Measurements from ENCODE around the gene CST8. TPM values are rescaled to one million over a fixed set of nuclear protein-coding genes. Genes with fewer than 3 reads are reported as not detected.

CST8 gene
- total RNA-seq, 1 donor from 2014 or later: not detected

DNA sequence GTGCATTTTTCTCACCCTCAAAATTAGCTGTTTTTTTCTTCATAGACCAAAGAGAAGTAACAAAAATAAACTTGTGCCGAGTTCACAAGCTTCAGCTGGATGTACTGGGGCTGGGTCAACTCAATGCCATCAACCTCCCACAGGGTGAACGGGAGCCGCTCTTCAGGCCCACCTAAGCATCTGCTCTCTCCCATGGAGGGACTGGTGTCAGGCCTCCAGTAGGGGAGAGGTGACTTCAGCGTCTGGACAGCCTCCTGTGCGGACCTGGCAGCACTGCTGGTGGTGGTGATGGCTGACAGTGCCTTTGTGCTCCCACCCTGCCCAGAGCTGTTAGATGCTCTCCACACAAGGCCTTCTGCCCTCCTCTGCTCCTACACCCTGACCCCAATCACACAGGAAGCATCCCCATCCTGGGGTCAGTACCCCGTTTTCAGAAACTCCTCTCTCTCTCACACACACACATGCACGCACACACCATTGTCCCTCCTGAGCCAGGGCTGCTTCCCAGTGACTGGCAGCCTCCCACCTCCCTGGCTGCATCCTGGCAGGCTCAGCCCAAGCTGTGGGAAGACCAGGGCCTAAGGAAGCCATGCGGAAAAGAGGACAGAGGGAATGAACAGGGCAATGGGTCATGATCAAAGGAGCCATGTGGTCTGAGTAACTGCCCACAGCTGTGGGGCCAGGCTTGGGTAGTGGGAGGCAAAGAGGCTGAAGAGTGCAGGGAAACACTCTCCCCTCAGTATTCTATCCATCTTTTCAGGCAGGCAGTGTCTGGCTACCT, 17.7 kb downstream of the CST8 start:
- Mint-ChIP-seq H3K36me3 (no peaks in the 10 kb centered on the region), H3K27me3 (peaks cover 2% of the 10 kb centered on the region), H3K4me1 (ENCODE audit: unreplicated experiment) (peaks cover 18% of the 10 kb centered on the region), H3K4me3 (no peak overlapping the region), H3K9me3 (no peaks in the 10 kb centered on the region), H3K27ac (peak overlapping the region; percentile 30)
- no peak for DNase-seq (ENCODE audit: extremely low spot score, unreplicated experiment)
- TF ChIP-seq, protein P1, sequence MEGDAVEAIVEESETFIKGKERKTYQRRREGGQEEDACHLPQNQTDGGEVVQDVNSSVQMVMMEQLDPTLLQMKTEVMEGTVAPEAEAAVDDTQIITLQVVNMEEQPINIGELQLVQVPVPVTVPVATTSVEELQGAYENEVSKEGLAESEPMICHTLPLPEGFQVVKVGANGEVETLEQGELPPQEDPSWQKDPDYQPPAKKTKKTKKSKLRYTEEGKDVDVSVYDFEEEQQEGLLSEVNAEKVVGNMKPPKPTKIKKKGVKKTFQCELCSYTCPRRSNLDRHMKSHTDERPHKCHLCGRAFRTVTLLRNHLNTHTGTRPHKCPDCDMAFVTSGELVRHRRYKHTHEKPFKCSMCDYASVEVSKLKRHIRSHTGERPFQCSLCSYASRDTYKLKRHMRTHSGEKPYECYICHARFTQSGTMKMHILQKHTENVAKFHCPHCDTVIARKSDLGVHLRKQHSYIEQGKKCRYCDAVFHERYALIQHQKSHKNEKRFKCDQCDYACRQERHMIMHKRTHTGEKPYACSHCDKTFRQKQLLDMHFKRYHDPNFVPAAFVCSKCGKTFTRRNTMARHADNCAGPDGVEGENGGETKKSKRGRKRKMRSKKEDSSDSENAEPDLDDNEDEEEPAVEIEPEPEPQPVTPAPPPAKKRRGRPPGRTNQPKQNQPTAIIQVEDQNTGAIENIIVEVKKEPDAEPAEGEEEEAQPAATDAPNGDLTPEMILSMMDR (conservative IDR thresholded peaks at IDR 0.05): no peak

DNA sequence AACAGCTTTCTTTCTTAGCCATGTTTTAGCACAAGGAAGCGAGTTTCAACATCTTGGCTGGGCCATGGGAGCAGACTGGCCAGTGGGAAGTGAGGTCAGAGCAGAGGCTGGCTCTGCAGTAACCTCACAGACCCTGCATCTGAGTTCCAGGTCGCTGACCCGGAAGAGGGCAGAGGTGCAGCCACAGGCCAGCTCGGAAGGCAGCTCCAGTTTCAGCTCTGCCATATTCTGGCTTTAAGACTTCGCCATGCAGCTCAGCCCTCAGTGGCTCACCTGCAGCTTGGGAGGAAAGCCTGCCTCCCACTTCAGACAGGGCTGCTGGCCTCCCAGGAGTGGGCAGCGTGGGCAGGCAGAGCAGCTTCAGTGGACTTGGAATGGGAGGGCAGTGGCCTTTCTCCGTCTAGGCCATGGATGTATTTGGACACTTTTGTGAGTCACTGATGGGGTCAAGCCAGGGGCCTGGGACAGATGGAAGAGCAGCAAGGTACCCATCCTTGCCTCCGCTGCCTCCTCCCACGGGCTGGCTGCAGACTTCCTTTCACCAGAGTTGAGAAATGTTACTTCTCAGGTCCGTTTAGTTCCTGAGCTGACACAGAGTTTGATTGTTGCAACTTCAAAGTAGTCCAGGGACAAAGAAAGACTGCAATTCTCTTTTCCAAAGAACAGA, 18.5 kb downstream of the CST8 start:
- TF ChIP-seq, protein P1 (conservative IDR thresholded peaks at IDR 0.05): no peak
- Mint-ChIP-seq H3K4me3 (no peak overlapping the region), H3K4me1 (ENCODE audit: unreplicated experiment) (peaks cover 18% of the 10 kb centered on the region), H3K36me3 (no peaks in the 10 kb centered on the region), H3K27me3 (no peaks in the 10 kb centered on the region), H3K9me3 (no peaks in the 10 kb centered on the region), H3K27ac (peak overlapping the region; percentile 30)
- no peak for DNase-seq (ENCODE audit: extremely low spot score, unreplicated experiment)

DNA sequence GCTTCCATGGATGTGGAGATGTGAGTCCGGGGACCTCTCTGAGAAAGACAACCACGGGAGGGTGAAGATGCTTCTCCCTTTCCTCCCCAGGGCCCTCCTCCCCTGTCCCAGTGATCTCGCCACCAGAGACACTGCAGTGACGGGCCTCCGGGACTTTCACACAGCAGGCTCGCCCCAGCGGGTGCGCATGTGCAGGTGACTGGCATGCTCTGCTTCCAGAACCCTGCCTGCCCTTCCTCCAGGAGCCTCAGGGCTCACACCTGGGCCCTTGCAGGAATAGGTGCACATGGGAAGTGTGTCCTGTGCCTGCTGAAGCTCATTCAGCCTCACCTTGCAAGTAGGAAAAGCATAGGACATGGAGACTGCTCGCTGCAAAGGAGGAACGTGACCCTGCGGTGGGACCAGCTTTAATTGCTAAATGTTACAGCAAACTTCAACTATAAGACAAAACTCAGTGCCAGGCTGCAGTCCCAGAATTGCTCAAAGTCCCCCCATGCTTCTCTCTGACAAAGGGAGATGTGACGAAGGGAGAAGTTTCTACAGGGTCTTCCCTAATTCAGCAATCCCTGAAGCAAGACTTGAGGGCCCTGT, 19.2 kb downstream of the CST8 start:
- DNase-seq (ENCODE audit: extremely low spot score, unreplicated experiment): no peak
- Mint-ChIP-seq H3K4me3 (no peak overlapping the region), H3K4me1 (ENCODE audit: unreplicated experiment) (peaks cover 18% of the 10 kb centered on the region), H3K9me3 (no peaks in the 10 kb centered on the region), H3K36me3 (no peaks in the 10 kb centered on the region), H3K27ac (no peak overlapping the region), H3K27me3 (no peaks in the 10 kb centered on the region)
- TF ChIP-seq, protein P1 (conservative IDR thresholded peaks at IDR 0.05): no peak

DNA sequence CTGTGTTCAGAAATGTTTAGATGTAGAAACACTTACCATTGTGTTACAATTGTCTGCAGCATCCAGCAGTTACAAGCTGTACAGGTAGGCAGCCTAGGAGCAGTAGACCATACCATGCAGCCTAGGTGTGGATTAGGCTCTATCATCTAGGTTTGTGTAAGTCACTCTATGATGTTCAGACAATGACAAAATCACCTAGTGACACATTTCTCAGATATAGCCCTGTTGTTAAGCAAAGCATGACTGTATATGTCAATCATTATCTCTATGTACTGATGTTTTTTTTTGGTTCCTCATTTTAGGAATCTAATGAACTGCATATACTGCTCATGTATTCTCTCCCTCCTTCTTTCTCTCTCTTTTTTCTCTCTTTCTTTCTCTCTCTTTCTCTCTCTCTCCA, 22.2 kb downstream of the CST8 start:
- Mint-ChIP-seq H3K4me3 (no peak overlapping the region), H3K27ac (no peak overlapping the region), H3K27me3 (no peaks in the 10 kb centered on the region), H3K9me3 (no peaks in the 10 kb centered on the region), H3K4me1 (ENCODE audit: unreplicated experiment) (peaks cover 15% of the 10 kb centered on the region), H3K36me3 (no peaks in the 10 kb centered on the region)
- TF ChIP-seq, protein P1 (conservative IDR thresholded peaks at IDR 0.05): no peak
- no peak for DNase-seq (ENCODE audit: extremely low spot score, unreplicated experiment)

DNA sequence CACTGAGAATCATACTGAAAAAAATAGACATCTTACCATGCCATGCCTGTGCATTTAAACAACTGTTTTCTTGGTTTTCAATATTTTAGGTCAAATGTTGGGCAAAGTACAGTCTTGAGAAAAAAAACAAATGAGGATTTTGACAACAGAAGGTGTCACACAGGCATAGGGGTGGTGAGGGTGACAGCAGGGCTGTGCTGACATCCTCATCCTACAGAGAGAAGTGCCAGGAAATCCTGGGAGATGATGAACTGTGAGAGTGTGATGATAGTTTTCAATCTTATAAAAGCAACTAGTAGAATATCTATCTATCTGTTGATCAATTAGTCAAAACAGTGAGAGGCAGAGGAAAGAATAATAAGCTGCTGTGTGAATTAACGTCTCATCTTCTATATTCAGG, 23.9 kb downstream of the CST8 start:
- no peaks in the 10 kb centered on the region for H3K27me3 Mint-ChIP-seq
- no peak overlapping the region for H3K27ac Mint-ChIP-seq
- no peak overlapping the region for H3K4me3 Mint-ChIP-seq
- H3K36me3 Mint-ChIP-seq: no peaks in the 10 kb centered on the region
- DNase-seq (ENCODE audit: extremely low spot score, unreplicated experiment): no peak
- H3K9me3 Mint-ChIP-seq: no peaks in the 10 kb centered on the region
- TF ChIP-seq, protein P1 (conservative IDR thresholded peaks at IDR 0.05): no peak
- peaks cover 1% of the 10 kb centered on the region for H3K4me1 Mint-ChIP-seq (ENCODE audit: unreplicated experiment)

All from type B pancreatic cell (in vitro differentiated cells).